Measurements from ENCODE around the gene BRD8.

The BRD8 gene

DNA sequence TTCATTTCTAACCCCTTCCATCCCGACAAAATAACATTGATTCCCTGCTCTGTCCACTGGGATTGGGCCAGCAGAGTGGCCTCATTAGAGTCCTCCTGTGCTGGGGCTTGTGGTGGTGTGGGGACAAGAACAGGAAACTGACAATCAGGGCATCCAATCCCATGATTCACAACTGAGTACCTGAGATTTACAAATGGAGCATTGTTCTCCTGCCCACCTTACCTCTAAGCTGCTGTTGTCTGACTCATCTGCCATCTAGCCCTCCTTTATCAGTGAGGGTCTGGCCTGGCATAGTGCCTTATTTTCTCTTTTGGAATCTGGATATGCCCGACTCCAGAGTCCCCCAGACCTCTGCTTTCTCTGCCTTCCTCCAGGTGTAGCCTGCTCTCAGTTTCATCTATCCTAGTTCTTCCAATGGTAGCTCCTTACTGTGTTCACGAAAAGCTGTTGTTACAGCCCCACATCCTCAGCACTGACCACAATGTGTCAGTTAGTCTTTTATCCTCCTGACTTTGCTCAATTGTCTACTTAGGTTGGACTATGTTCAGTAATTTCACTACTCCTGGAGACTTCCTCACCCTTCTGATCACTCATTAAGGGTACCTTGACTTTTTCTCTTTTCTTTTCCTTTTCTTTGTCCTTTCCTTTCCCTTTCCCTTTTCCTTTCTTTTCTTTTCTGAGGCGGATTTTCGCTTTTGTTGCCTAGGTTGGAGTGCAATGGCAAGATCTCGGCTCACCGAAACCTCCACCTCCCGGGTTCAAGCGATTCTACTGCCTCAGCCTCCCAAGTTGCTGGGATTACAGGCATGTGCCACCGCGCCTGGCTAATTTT is 81.2 kb downstream of the BRD8 start:
- DNase-seq (ENCODE audit: low read depth) = no peak

- DNase-seq (ENCODE audit: low read depth) = no peak
Observed at GRCh38 chr5:138096363-138096762, 82.1 kb downstream of the BRD8 start.

- no peak for DNase-seq (ENCODE audit: low read depth)
Observed at GRCh38 chr5:138095100-138095907, 83.1 kb downstream of the BRD8 start.

DNA sequence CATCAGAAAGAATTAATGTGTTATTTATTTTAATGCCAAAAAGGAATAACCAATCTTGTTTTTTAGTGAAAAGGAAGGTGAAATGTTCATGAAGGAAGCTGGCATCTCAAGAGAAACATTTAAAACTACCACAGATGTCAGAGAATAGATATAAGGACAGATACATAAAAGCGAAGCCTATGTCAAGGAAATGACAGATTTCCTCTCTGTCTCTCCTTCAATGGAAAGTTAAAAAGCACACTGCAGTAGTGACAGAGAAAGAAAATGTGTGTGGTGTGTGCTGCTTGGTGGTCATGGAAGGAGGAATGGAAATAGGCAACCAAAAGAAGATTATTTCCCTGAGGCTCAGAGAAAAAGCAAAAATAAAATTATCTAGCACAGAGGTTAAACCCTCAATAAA is 85.4 kb downstream of the BRD8 start:
- no peak for DNase-seq (ENCODE audit: low read depth)

GRCh38 chr5:138092301-138092700 is 86.1 kb downstream of the BRD8 start:
- no peak for DNase-seq (ENCODE audit: low read depth)

GRCh38 chr5:138091685-138092084 is 86.7 kb downstream of the BRD8 start:
- no peak for DNase-seq (ENCODE audit: low read depth)
